ENCODE measurements around the gene NCKAP1. TPM values are rescaled to one million over a fixed set of nuclear protein-coding genes. Genes with fewer than 3 reads are reported as not detected.
"Not testable (repeated sequence)": the region's sequence is repeated elsewhere in the genome, so short reads cannot be mapped to it uniquely, and the experiment has no call there.

The NCKAP1 gene
- total RNA-seq, 1 experiment from 2014 or later, result 195 TPM

DNA sequence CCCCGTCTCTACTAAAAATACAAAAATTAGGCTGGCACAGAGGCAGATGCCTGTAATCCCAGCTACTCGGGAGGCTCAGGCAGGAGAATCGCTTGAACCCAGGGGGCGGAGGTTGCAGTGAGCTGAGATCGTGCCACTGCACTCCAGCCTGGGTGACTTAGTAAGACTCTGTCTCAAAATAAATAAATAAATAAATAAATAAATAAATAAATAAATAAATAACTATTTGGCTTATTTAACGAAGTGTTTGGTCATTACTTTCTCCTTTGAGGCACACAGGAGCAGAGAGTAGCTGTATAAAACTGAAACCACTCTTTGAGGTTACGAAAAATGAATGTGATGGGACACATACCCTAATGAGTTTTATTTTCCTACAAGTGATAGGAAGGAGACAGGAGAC, 145.2 kb downstream of the NCKAP1 start:
- not testable (repeated sequence) for H3K4me1 ChIP-seq (replicated peaks); H3K27me3 ChIP-seq (replicated peaks); H3K4me3 ChIP-seq; H3K27ac ChIP-seq; H3K9me3 ChIP-seq (replicated peaks); DNase-seq (ENCODE audit: low read depth in 1 of 2, low spot score in 2 of 2); H3K36me3 ChIP-seq

DNA sequence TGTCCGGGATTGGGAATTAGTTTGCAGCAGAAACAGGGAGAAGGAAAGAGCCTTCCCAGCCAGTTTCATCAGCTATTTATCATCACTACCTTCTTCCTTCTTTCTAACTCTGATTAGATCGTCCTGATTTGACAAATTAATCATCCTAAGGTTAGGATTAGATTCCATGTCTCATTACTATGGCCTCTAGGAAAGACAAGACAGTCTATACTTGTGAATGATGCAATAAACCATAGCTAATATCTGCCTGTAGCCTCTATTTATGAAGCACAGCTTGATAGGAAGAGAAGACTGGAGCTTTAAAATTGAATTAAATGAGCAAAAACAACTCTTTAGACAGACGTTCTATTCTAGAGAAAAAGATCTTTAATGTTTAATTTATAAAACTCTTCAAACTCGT, 146.6 kb downstream of the NCKAP1 start:
- Histone ChIP-seq H3K9me3 (replicated peaks) (0 out of 2 replicates have a peak, but pooled peaks cover under 1% of the 10 kb centered on the region), H3K36me3 (no peaks in the 10 kb centered on the region), H3K4me1 (replicated peaks) (no peaks in the 10 kb centered on the region), H3K27ac (no peak overlapping the region), H3K4me3 (no peak overlapping the region), H3K27me3 (replicated peaks) (no peaks in the 10 kb centered on the region)
- DNase-seq (ENCODE audit: low read depth in 1 of 2, low spot score in 2 of 2), result no peak

DNA sequence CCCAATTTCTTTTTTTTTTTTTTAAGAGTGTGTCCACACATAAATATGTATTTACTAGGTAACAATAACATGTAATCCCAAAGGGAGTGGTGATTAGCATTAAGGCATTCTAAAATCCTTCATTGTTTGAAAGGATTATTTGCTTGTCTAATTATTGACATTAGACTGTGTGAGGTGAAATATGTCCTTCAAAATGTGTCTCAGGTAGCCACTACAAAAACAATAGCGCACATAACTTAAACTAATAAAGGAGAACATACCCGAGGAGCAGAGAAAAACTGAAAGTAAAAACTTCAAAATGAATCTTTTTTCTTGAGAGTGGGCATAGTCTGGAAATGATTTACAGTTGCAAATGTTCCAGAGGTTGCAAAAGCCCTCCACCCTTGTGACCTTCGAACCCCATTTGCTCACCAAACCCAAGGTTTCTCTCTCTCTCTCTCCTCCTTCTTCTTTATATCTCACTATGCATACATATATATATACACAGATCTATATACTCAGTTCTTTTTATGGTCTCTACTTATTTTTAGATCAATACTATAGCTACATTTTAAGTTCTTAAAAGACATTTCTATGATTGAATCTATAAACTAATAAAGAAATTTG, 147.4 kb downstream of the NCKAP1 start:
- Histone ChIP-seq H3K27ac (no peak overlapping the region), H3K36me3 (no peaks in the 10 kb centered on the region), H3K4me1 (replicated peaks) (no peaks in the 10 kb centered on the region), H3K9me3 (replicated peaks) (no peaks in the 10 kb centered on the region), H3K27me3 (replicated peaks) (no peaks in the 10 kb centered on the region), H3K4me3 (no peak overlapping the region)
- DNase-seq (ENCODE audit: low read depth in 1 of 2, low spot score in 2 of 2), result no peak

DNA sequence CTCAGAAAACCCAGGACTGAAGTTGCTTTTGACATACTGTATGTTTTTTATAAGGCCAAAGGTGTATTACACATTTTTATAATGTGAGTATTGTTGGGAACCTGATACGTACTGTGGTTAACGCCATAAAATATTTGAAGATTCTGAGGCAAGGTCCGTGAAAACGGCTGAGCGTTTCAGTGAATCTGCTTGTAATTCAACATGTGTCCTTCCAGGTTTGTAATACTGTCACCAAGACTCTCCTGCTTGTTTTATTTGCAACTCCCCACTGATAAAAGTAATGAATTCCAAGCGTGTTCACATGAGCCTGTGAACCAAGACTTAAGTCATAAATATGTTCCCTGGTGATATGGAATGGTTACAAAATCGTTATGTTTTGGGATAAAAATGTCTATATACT, 148.0 kb downstream of the NCKAP1 start:
- no peaks in the 10 kb centered on the region for H3K4me1 ChIP-seq (replicated peaks)
- no peak overlapping the region for H3K4me3 ChIP-seq
- H3K9me3 ChIP-seq (replicated peaks), result no peaks in the 10 kb centered on the region
- DNase-seq (ENCODE audit: low read depth in 1 of 2, low spot score in 2 of 2), result no peak
- H3K27ac ChIP-seq, result no peak overlapping the region
- H3K27me3 ChIP-seq (replicated peaks), result no peaks in the 10 kb centered on the region
- no peaks in the 10 kb centered on the region for H3K36me3 ChIP-seq

DNA sequence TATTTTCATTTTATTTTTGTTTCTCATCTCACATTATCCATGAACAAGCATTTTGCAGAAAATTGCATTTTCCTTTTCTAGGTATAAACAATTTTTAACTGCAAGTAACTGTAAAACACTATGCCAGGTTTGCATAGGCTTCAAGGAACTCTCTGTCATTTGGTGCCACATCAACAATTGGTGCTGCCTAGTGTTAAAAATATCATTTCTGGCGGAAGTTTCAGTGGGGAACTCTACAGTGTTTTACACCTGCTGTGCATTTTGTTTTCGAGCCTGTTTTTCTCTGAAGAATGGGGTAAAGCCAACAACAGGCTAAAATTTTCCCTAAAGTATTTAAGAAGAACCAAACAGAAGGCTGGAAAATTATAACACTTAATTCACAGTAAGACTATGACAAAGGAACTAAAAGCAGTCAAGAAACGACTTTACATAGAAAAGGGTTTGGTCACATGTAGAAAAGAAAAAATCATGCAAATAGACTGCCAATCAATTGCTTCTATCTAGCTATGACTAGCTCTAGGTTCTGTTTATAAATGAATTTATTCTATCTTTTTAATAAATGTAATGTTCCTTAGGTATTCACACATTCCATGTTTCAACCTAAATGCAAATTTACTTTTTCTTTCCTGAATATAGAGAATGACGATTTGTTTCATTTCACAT, 150.4 kb downstream of the NCKAP1 start:
- Histone ChIP-seq H3K4me1 (replicated peaks) (no peaks in the 10 kb centered on the region), H3K27me3 (replicated peaks) (no peaks in the 10 kb centered on the region), H3K36me3 (no peaks in the 10 kb centered on the region), H3K4me3 (no peak overlapping the region), H3K9me3 (replicated peaks) (no peaks in the 10 kb centered on the region), H3K27ac (no peak overlapping the region)
- DNase-seq (ENCODE audit: low read depth in 1 of 2, low spot score in 2 of 2), result no peak

DNA sequence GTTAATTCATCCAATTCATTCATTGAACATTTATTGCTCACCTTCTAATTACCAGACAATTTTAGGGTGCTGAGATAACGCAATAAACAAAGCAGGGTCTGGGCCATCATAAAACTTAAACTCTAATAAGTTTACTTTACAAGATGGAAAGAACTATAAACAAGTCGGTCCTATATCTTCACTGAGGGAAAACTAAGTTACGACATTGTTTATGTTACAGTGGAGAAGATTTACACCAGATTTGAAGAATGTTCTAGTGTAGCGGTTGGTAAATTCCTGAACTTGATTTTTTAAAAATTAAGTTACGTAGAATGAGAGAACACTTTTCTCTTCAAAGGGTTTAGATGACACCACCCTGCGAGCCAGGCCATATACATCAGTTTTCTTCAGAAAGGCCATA, 151.2 kb downstream of the NCKAP1 start:
- Histone ChIP-seq H3K27me3 (replicated peaks) (no peaks in the 10 kb centered on the region), H3K27ac (no peak overlapping the region), H3K4me1 (replicated peaks) (no peaks in the 10 kb centered on the region), H3K36me3 (no peaks in the 10 kb centered on the region), H3K4me3 (no peak overlapping the region), H3K9me3 (replicated peaks) (no peaks in the 10 kb centered on the region)
- no peak for DNase-seq (ENCODE audit: low read depth in 1 of 2, low spot score in 2 of 2)

DNA sequence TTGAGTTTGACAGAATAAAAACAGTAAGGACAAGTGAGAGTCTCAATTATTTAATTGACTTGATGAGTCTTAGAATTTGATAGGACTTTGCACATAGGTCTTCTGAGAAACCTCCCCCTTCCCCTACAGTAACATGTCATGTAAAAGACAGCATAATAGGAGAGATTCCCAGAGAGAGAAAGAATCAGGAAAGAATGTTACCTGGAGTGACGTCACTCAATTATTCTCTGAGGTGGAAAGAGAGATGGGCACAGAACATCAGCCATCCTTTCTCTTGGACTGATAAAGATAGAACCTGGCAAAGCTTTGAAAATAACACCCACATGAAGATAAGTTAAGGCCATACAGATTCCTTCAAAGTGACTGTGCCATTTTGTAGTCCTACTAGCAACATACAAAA, 152.5 kb downstream of the NCKAP1 start:
- Histone ChIP-seq H3K4me3 (no peak overlapping the region), H3K9me3 (replicated peaks) (no peaks in the 10 kb centered on the region), H3K27ac (no peak overlapping the region), H3K4me1 (replicated peaks) (no peaks in the 10 kb centered on the region), H3K36me3 (no peaks in the 10 kb centered on the region), H3K27me3 (replicated peaks) (no peaks in the 10 kb centered on the region)
- no peak for DNase-seq (ENCODE audit: low read depth in 1 of 2, low spot score in 2 of 2)

DNA sequence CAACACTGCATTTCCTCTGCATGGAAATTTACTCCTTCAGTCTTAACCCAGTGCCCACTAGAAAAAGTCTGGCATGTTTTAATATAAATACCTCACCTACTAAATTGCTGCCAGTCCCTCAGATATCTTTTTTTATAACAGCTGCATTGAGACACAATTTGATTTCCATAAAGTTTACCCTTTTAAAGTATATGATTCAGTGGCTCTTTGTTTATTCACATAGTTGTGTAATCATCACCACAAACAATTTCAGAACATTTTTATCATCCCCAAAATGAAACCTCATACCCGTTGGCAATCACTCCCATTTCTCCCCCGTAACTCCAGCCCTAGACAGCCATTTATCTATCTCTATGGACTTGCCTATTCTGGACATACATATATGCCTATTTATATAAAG, 154.8 kb downstream of the NCKAP1 start:
- Histone ChIP-seq H3K9me3 (replicated peaks) (no peaks in the 10 kb centered on the region), H3K27ac (no peak overlapping the region), H3K36me3 (no peaks in the 10 kb centered on the region), H3K27me3 (replicated peaks) (no peaks in the 10 kb centered on the region), H3K4me3 (no peak overlapping the region), H3K4me1 (replicated peaks) (no peaks in the 10 kb centered on the region)
- no peak for DNase-seq (ENCODE audit: low read depth in 1 of 2, low spot score in 2 of 2)

DNA sequence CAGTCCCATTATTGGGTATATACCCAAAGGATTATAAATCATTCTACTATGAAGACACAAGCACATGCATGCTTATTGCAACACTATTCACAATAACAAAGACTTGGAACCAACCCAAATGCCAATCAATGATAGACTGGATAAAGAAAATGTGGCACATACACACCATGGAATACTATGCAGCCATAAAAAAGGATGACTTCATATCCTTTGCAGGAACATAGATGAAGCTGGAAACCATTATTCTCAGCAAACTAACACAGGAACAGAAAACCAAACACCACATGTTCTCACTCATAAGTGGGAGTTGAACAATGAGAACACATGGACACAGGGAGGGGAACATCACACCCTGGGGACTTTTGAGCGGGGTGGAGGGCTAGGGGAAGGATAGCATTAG, 158.2 kb downstream of the NCKAP1 start:
- not testable (repeated sequence) for DNase-seq (ENCODE audit: low read depth in 1 of 2, low spot score in 2 of 2); H3K27ac ChIP-seq; H3K9me3 ChIP-seq (replicated peaks); H3K4me3 ChIP-seq; H3K27me3 ChIP-seq (replicated peaks); H3K36me3 ChIP-seq; H3K4me1 ChIP-seq (replicated peaks)

DNA sequence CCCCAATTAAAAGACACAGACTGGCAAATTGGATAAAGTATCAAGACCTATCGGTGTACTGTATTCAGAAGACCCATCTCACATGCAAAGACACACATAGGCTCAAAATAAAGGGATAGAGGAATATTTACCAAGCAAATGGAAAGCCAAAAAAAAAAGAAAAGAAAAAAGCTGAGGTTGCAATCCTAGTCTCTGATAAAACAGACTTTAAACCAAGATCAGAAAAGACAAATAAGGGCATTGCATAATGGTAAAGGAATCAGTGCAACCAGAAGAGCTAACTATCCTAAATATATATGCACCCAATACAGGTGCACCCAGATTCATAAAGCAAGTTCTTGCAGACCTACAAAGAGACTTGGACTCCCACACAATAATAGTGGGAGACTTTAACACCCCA, 161.6 kb downstream of the NCKAP1 start:
- not testable (repeated sequence) for H3K27ac ChIP-seq; H3K36me3 ChIP-seq; H3K9me3 ChIP-seq (replicated peaks); DNase-seq (ENCODE audit: low read depth in 1 of 2, low spot score in 2 of 2); H3K4me3 ChIP-seq; H3K4me1 ChIP-seq (replicated peaks); H3K27me3 ChIP-seq (replicated peaks)

DNA sequence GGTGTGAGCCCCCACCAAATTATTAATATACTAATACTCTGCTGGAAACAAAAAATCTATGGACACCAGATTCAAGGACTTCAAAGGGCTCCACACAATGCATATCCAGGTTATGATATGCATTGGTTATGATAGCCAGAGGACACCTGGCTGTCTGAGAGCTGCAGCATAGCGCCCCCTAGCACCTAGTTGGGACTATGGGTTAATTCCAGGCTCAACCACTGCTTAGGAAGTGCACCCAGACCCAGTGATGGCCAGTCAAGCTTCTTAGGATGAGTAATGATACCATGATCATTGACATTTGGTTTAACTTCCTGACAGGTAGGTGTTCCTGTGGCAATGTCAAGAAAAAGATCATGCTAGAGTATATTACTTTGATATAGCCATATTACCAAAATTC, 168.0 kb downstream of the NCKAP1 start:
- H3K4me3 ChIP-seq, result no peak overlapping the region
- H3K27me3 ChIP-seq (replicated peaks), result no peaks in the 10 kb centered on the region; the same call in 1 of the 2 replicates
- no peak overlapping the region for H3K27ac ChIP-seq
- no peaks in the 10 kb centered on the region for H3K9me3 ChIP-seq (replicated peaks)
- no peaks in the 10 kb centered on the region for H3K36me3 ChIP-seq
- DNase-seq (ENCODE audit: low read depth in 1 of 2, low spot score in 2 of 2), result no peak
- H3K4me1 ChIP-seq (replicated peaks), result peaks cover 8% of the 10 kb centered on the region; the same call in 1 of the 2 replicates

DNA sequence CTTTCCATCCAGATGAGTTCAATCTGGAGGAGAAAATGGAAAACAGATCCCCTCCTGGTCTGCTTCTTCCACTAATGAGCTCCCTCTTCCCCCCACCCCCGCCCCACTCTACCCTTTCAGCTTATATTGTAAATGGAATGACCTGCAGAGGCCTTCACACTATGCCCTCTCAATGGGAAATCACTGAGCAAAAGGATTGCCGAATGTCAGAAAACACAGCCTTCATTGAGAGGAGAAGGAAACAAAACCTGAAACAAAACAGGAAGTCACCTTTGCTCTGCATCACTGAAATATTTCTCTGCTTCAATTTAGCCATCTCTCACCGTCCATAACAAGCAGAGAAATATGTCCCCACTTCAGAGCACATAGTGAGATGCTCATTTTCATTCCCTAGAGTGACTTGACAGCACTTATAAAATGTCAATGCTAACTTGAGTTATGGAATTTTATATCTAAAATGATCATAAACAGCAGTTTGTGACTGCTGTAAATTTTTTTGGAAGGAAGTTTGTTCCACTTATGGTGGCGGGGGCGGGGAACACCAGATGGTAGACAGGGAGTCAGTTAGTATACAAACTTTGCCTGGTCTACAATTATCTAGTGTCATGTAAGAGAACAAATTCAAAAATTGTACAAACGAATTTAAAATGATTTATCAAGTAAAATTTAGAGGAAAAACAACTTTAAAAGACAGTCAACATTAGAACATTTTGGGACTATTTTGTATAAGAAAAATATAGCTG, 170.0 kb downstream of the NCKAP1 start:
- Histone ChIP-seq H3K27me3 (replicated peaks) (peaks cover 5% of the 10 kb centered on the region), H3K27ac (no peak overlapping the region), H3K4me1 (replicated peaks) (peaks cover 8% of the 10 kb centered on the region; the same call in 1 of the 2 replicates), H3K4me3 (no peak overlapping the region), H3K36me3 (no peaks in the 10 kb centered on the region), H3K9me3 (replicated peaks) (no peaks in the 10 kb centered on the region)
- DNase-seq (ENCODE audit: low read depth in 1 of 2, low spot score in 2 of 2), result no peak

DNA sequence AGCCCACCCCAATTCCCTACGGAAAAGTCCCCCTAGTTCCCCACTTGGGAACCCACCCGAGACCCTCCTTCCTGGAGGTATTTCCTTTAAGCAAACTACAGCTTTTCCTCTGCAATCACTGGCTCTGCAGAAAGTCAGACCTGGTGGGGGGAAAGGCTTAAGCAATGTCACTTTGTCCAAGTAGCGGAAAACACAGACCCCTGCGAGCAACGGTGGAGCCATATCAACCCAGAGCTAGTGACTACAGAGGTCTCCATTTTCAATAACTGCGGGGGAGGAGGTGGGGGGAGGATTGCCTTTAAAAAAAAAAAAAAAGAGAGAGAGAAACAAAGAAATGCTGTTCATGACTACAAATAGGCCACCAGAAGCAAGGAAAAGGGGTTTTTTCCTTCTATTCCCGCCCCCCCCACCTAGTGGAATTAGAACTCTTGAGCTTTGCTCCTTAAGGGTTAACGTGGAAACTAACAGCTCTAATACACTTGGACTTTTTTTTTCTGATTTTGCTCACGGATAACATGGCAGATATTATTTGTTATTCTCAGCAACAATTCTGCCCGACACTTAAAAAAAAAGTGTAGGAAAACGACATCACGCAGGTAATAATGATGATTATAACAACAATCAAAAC, 170.7 kb downstream of the NCKAP1 start:
- Histone ChIP-seq H3K9me3 (replicated peaks) (no peaks in the 10 kb centered on the region), H3K4me3 (peak overlapping the region; percentile 34), H3K27ac (no peak overlapping the region), H3K36me3 (no peaks in the 10 kb centered on the region), H3K27me3 (replicated peaks) (peaks cover 5% of the 10 kb centered on the region), H3K4me1 (replicated peaks) (peaks cover 8% of the 10 kb centered on the region; the same call in 1 of the 2 replicates)
- DNase-seq (ENCODE audit: low read depth in 1 of 2, low spot score in 2 of 2), result no peak

All from SJSA1 (cell line).